SIG-M5 treated with dmso at 0.1 percent for 504 hours (cell line): ENCODE measurements around the gene BFSP1.

ENCODE experiments used
- DNase-seq: peaks from one replicate; lab custom pipeline; 2025; ENCODE audit not compliant: unreplicated experiment; lab: John Stamatoyannopoulos, UW

The BFSP1 gene

DNA sequence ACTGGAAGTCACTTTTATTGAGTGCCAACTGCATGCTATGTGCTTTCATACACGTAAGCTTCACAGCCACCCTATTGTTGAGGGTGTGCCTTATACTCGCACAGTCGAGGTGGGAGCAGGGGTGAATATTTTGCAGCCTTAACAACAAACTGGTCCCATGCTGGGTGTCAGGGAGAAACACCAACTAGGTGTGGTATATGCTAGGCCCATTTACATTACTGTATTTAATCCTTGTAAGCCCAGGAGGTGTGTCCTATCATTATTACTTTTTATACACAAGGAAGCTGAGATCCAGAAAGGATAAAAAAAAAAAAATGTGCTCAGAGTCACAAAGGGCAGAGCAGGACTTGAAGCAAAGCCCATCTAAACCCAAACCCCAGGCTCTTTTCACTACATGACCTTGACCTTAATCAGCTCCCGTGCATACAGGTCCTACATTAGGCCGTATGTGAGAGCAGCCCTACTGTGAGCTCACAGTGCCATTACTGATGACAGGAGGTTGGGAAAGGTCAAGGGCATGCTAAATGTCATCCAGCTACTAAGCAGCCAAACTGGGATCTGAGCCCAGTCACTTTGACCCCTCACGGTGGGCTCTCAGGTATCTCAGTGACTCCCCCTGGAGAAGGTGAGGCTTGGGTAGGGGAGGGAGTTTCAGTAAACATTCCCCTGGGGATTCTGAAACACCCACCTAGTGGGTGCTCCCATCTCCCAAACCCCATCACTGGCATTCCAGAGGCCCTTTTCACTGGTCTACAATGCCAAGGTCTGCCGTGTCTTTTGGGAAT is 61.7 kb downstream of the BFSP1 start:
- DNase-seq: no peak

DNA sequence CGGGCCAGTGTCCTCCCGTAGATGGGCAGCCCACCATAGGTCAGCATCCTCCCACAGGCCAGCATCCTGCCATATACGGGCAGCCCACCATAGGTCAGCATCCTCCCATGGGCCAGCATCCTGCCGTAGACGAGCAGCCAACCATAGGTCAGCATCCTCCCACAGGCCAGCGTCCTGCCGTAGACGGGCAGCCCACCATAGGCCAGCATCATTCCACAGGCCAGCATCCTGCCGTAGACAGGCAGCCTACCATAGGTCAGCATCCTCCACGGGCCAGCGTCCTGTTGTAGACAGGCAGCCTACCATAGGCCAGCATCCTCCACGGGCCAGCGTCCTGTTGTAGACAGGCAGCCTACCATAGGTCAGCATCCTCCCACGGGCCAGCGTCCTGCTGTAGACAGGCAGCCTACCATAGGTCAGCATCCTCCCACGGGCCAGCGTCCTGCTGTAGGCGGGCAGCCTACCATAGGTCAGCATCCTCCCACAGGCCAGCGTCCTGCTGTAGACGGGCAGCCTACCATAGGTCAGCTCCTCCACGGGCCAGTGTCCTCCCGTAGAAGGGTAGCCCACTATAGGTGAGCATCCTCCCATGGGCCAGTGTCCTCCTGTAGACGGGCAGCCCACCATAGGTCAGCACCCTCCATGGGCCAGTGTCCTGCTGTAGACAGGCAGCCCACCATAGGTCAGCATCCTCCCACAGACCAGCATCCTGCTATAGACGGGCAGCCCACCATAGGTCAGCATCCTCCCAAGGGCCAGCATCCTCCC is 62.9 kb downstream of the BFSP1 start:
- no peak for DNase-seq

DNA sequence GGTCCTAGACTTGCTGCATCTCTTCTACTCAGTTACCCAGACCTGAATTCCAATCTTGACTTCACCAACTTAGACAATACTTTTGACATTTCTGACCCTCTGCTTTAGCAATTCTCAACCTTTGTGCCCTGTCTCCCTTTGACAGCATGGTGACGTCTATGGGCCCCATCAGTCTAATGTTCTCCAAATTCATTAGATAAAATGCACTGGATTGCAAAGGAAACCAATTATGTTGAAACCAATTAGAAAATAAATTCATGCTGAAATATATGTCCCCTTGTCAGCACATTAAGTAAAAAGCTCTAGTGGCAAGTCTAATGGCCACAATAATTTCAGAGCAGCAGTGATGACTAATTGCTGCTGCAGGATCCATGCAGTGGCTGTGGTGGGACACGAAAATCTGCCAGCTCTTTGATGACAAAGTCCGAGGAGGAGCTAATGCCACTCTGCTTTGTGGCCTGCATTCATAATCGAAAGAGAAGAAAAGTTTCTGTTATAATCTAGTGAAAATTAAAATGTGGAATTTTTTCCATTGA is 64.0 kb downstream of the BFSP1 start:
- no peak for DNase-seq

DNA sequence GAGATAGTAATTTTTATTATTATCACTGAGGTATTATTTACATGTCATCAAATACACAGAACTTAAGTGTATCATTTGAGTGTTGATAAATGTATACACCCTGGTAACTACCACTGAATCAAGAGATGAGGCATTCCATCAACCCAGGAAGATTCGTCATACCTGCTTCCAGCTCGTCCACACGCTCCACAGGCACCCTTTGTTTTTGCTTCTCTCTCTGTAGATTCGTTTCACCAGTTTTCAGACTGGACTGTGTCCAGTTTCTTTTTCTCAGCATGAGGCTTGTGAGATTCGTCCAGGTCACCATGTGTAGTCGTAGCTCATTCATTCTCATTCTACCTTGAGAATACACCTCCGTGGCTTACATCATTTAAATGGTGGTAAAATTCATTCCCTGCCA is 64.5 kb downstream of the BFSP1 start:
- DNase-seq: no peak

DNA sequence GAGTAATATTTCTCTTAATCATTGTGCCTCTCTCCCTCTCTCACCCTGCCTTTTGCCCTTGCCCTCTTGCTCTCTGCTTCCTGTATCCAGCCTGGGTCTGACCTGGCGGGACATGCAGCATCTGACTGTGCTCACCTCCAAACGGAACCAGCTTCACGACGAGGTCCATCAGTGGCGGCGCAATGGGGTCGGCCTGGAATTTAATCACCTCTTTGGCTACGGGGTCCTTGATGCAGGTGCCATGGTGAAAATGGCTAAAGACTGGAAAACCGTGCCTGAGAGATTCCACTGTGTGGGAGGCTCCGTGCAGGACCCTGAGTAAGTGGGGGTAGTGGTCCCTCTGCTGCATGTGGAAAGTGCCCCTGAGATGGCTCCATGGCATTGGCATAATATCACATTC is 65.9 kb downstream of the BFSP1 start:
- DNase-seq: no peak

DNA sequence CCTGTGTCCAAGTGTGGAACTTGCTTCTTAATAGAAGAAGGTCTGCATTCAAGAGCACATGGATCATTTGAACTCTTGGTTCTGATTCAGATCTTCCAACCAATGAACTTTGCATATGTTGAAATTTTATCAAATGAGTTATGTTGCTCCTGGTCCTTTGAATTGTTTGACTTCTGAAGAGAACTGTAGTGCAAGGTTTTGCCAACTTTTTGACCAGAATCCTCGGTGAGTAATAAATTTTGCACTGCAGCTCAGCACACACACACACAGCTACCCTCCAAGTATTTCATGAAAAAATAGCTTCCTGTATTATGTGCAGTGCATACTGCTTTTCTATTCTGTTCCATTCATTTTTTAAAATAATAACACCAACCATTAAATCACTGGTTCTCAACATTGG is 67.5 kb downstream of the BFSP1 start:
- no peak for DNase-seq

DNA sequence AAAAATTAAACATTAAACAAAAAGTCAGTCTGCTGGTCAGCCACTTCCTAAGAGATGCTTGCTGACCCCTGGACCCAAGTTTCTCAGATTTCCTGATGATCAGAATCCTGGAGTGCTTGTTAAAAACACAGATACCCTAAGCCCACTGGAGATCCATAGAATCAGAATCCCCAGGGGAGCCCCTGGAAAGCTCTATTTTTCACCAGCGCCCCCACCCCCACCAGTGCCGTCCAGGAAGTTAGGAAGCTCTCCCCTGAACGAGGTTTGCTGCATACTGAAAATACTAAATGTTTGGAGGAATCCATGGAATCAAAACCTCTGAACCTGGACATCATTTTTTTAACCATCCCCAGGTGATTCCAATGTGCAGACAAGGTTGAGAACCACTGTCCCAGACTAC is 69.2 kb downstream of the BFSP1 start:
- no peak for DNase-seq

DNA sequence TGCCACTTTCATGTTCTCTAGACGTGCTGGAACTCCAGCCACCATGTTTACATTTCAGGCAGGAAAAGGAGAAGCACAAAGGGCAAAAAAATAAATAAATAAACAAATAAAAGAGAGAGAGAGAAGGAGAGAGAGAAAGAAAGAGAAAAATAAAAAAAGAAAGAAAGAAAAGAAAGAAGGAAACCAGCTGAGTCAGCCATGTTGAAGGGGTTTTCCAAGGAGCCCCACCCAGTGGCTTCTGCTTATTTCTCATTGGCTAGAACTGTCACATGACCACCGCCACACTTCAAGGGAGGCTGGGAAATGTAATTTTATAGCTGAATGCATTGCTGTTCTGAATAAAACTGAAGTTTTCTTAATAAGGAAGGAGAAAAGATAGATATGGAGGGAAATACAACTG is 71.1 kb downstream of the BFSP1 start:
- DNase-seq: no peak

DNA sequence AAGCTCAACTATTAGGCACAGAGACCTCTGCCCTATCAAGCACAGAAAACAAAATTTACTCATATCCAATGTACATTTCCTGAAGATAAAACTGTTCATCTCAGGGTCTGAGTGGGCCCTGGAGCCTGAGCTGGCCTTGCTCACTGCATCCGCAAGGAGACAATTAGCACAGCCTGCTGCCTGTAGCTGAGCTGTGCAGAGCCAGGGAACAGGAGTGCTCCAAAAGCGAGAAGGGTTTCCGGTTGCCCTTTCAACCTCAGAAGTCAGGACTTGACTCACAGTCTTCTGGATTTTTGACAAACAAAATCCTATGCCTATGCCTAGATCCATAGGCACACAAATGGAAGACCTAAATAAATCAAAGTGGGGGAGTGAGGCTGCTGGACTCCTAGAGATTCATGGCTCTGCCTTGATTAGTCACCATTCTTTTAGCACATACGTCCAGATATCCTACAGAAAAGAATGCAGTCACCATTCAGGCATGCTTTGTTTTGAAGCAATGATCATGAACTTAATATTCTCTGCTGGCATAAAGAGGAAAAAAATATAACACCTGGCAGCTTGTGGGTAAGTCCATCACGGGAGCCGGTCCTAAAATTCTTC is 73.5 kb downstream of the BFSP1 start:
- no peak for DNase-seq

DNA sequence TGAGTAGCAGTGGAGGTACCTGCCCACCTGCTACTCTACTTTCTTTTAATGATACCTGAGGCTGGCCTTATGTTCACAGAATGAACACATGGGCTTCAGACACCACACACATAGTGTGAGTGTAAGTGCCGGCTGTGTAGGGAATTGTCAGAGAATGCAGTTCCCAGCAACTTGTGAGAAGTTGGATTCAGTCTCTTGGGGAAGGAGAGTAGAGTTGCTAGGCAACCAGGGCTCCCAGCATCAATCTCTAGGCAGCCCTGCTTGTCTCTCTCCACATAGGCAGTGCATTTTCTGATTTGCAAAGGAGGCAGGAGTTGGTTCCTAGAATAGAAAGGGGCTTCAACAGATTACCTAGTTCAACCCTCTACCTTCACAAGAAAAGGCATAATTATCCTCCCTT is 74.1 kb downstream of the BFSP1 start:
- DNase-seq: no peak

DNA sequence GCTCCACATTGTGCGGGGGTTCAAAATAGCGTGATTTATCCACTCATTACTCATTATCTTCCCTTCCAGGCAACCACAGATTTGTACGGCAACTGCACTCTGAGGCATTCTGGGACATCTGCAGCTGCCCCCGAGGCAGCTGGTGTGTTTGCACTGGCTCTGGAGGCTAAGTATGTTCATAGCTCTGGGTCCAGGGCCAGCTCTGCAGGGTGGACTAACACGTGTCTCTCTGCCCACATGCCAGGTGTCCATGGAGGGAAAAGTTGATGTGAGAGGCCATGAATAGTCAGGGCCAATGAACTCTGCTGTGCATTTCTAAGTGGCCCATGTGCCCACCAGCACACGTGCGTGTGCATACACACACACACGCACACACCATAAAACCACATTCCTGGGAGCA is 74.9 kb downstream of the BFSP1 start:
- no peak for DNase-seq

DNA sequence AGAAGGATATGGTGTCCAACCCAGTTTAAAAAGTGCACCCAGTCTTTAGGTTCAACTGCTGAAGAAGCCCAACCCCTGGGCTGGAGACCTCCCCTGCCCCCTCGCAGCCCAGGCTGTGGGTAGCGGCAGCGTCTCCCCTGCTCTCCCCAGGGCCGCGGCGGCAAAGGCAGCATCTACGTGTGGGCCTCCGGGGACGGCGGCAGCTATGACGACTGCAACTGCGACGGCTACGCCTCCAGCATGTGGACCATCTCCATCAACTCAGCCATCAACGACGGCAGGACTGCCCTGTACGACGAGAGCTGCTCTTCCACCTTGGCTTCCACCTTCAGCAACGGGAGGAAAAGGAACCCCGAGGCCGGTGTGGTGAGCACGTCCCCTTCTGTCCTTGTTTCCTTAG is 77.6 kb downstream of the BFSP1 start:
- DNase-seq: no peak

DNA sequence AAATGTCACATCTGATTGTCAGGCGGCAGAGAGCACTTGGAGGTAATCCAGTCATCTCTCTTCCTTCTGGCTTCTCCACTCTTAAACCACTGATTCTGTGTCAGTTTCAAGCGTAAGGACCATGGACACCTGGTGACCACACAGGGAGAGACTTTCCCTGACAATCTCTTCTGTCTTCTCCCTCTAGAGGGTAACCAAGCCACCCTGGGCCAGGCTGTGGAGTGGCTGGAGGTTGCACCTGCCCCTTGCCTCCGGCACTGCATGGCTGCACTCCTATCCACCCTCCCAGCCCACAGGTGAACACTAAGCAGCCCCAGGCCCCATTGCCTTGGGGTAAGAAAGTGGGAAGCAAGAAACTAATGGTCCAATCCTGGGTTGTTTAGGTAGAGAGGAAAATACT is 78.7 kb downstream of the BFSP1 start:
- no peak for DNase-seq

DNA sequence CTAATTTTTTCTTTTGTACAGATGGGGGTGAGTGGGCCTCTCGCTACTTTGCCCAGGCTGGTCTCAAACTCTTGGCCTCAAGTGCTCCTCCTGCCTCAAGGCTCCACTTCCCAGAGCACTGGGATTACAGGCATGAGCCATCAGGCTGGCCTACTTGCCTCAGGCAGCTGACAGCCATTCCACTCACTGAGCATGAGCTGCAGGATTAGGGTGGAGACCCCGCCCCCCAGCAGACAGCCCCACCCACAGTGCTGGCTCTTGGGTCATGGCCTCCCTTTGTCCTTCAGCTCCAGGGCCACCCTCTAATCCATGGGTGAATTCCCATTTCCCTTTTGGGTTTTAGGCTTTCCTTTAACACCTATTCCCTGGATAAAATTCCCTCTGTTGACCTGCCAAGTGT is 82.1 kb downstream of the BFSP1 start:
- DNase-seq: no peak

DNA sequence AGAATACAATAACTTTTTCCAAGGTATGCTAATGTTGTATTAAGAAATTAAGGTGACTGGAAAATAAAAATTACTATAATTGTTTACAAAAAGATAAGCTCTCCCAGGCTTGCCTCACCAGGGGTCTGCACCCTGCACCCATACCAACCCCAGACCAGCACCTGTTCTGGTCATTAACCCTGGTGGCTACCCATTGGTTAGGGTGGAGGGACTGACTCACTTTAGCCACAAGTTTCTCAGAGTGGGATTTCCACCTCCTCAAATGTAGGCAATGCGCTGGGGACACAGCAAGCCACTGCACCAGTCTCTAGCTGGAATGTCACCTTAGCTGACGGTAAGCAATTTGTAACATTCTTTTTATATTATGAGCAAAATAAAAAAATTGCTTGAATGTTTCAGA is 83.1 kb downstream of the BFSP1 start:
- no peak for DNase-seq

DNA sequence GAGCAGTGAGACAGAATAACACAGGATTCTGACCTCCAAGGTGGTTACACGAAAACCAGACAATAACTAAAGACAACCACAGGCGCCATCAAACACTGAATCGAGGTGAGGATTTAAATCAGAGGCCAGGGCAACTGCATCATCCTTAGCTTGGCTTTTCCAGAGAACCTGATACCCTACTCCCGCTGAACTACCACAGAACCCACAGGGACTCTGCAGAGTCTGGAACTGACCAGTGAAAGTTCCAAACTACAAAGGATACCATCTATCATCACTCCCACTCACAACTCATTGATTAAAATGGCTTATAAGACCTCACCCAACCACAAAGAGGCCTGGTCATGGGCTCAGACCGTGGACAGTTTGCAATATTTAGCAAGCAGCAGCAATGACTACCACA is 85.0 kb downstream of the BFSP1 start:
- no peak for DNase-seq

DNA sequence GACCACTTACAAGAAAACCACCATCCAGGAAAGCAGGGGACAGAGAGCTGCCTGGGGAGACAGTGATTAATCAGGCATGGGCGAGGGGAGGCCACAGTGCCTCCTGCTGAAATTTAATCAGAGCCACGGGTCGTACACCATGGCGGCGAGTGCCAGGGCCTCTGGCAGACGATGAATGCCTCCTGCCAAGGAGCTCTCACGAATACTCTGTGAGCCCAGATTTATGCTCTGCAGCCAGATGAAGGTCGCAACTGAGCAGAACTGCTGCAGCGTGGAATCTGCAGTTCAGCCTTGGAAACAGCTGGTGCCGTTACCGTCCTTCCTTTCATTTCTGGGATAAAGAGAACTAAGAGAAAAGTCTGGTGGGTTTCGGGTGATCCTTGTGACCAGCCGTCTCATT is 85.6 kb downstream of the BFSP1 start:
- no peak for DNase-seq

DNA sequence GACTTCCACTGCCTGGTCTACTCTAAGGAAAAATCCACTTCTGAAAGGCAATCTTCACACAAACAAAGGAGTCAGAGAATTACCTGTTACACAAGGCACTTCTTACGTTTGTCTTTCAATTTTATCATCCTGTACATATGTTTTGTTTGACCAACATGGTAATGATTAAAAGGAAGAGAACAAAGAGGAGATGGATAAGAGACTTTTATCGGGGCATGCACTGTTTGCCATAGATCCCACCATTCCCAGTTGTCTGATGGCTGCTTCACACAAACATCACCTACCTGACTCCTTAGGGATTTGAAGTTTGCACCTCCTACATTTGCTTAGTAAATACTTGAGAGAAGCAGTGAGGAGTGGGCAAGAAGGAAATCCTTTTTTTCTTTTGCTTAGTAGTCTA is 87.1 kb downstream of the BFSP1 start:
- no peak for DNase-seq
